Body of pancreas (tissue), 4 donors: ENCODE measurements around the gene UBR3.
"Not testable (repeated sequence)": the region's sequence is repeated elsewhere in the genome, so short reads cannot be mapped to it uniquely, and the experiment has no call there.

Experiments
- CTCF ChIP-seq, 7 experiments: fragments of 450-650 bp in 4 of 7; fragments of 200-600 bp in 3 of 7; sonication (generic) in 3 of 7; IDR thresholded peaks; one replicate each; pipeline ENCODE4 v1.5.1; 2016 to 2019; ENCODE audit warnings: antibody characterized with exemption in 7 of 7
- POLR2A ChIP-seq, 3 donors: fragments of 450-650 bp; IDR thresholded peaks; one replicate each; pipeline ENCODE4 v1.6.1; 2016; ENCODE audit warnings: antibody characterized with exemption in 3 of 3, mild to moderate bottlenecking in 2 of 3

GRCh38 chr2:169871369-169871768 lies 44.1 kb downstream of the UBR3 start:
- not testable (repeated sequence) for TF ChIP-seq CTCF, POLR2A (IDR thresholded peaks at IDR 0.05)
